Stimulated activated memory B cell treated with anti-CD40 and anti-IgM and Interleukin-4, amounts not matched to agents 10 μg/mL and 1 μg/mL and 100 μg/mL, for 72 hours (primary cell): Measurements from ENCODE around the gene PRPH.
"Not testable (repeated sequence)": the region's sequence is repeated elsewhere in the genome, so short reads cannot be mapped to it uniquely, and the experiment has no call there.

Experiments used
- ATAC-seq: fragments of 150-1000 bp; cut with Tn5 transposase; 2 replicates; pipeline ENCODE4 v1.10.0; 2021
- H3K27ac Mint-ChIP-seq: one replicate; pipeline ENCODE4 v1.8.0; 2022; ENCODE audit warnings: mild to moderate bottlenecking, mixed read lengths
- H3K27me3 Mint-ChIP-seq: one replicate; pipeline ENCODE4 v1.8.0; 2022; ENCODE audit warnings: mixed read lengths
- H3K36me3 Mint-ChIP-seq: one replicate; pipeline ENCODE4 v1.8.0; 2022; ENCODE audit warnings: mixed read lengths
- H3K4me1 Mint-ChIP-seq: one replicate; pipeline ENCODE4 v1.8.0; 2022; ENCODE audit warnings: mixed read lengths
- H3K4me3 Mint-ChIP-seq: one replicate; pipeline ENCODE4 v1.8.0; 2022; ENCODE audit warnings: mild to moderate bottlenecking, moderate library complexity, mixed read lengths
- H3K9me3 Mint-ChIP-seq: one replicate; pipeline ENCODE4 v1.8.0; 2022; ENCODE audit warnings: mixed read lengths

PRPH gene

DNA sequence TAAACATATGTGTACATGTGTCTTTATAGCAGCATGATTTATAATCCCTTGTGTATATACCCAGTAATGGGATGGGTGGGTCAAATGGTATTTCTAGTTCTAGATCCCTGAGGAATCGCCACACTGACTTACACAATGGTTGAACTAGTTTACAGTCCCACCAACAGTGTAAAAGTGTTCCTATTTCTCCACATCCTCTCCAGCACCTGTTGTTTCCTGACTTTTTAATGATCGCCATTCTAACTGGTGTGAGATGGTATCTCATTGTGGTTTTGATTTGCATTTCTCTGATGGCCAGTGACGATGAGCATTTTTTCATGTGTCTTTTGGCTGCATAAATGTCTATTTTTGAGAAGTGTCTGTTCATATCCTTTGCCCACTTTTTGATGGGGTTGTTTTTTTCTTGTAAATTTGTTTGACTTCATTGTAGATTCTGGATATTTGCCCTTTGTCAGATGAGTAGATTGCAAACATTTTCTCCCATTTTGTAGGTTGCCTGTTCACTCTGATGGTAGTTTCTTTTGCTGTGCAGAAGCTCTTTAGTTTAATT lies 15.6 kb downstream of the PRPH start:
- not testable (repeated sequence) for H3K9me3 Mint-ChIP-seq, H3K4me3 Mint-ChIP-seq, H3K27ac Mint-ChIP-seq, H3K36me3 Mint-ChIP-seq, H3K4me1 Mint-ChIP-seq, ATAC-seq
- peaks cover 52% of the 10 kb centered on the region for H3K27me3 Mint-ChIP-seq

DNA sequence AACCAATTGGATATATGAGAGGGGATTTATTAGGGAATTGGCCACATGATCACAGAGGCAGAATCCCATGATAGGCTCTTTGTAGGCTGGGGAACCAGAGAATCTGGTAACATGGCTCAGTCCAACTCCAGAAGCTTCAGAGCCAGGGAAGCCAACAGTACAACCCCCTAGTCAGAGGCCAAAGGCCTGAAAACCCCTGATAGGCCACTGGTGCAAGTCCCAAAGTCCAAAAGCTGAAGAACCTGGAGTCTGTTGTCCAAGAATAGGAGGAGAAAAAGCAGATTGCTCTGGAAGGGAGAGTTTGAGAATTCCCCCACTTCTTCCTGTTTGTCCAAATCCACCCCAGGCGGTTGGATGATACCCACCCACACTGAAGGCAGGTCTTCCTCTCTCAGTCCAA lies 19.9 kb downstream of the PRPH start:
- Mint-ChIP-seq H3K4me1 (no peaks in the 10 kb centered on the region), H3K4me3 (no peak overlapping the region), H3K27ac (no peak overlapping the region), H3K9me3 (no peaks in the 10 kb centered on the region), H3K36me3 (no peaks in the 10 kb centered on the region), H3K27me3 (peaks cover 16% of the 10 kb centered on the region)
- no peak for ATAC-seq

- H3K36me3 Mint-ChIP-seq, ATAC-seq, H3K4me1 Mint-ChIP-seq, H3K9me3 Mint-ChIP-seq, H3K27me3 Mint-ChIP-seq, H3K27ac Mint-ChIP-seq, H3K4me3 Mint-ChIP-seq: not testable (repeated sequence)
Observed at GRCh38 chr12:49317118-49317517, 22.2 kb downstream of the PRPH start.

DNA sequence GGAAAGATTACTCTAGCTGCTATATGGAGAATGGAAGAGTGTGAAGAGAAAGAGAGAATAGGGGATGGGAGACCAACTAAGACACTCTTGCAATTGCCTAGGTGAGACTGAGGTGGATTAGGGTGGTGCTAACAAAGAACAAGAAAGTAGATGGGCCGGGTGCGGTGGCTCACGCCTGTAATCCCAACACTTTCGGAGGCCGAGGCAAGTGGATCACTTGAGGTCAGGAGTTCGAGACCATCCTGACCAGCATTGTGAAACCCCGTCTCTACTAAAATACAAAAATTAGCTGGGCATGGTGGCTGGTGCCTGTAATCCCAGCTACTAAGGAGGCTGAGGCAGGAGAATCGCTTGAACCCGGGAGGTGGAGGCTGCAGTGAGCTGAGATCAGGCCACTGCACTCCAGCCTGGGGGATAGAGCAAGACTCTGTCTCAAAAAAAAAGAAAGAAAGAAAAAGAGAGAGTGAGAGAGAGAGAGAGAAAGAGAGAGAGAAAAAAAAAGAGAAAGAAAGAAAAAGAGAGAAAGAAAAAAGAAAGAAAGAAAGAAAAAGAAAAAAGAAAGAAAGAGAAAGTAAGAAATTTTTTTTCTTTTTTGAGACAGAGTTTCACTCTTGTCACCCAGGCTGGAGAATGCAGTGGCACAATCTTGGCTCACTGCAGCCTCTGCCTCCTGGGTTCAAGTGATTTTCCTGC lies 25.6 kb downstream of the PRPH start:
- Mint-ChIP-seq H3K4me3 (peak overlapping the region; percentile 22), H3K4me1 (peaks cover 21% of the 10 kb centered on the region)
- not testable (repeated sequence) for H3K27me3 Mint-ChIP-seq, ATAC-seq, H3K9me3 Mint-ChIP-seq, H3K27ac Mint-ChIP-seq, H3K36me3 Mint-ChIP-seq

GRCh38 chr12:49322367-49322707 lies 27.4 kb downstream of the PRPH start:
- Mint-ChIP-seq H3K36me3 (no peaks in the 10 kb centered on the region), H3K4me1 (peaks cover 21% of the 10 kb centered on the region), H3K9me3 (no peaks in the 10 kb centered on the region), H3K27ac (peak overlapping the region; percentile 73), H3K27me3 (no peaks in the 10 kb centered on the region), H3K4me3 (peak overlapping the region; percentile 89)
- no peak for ATAC-seq

- no peaks in the 10 kb centered on the region for H3K27me3 Mint-ChIP-seq
- H3K27ac Mint-ChIP-seq = peak within 1 kb of the TSS; percentile 73
- H3K4me1 Mint-ChIP-seq = peaks cover 21% of the 10 kb centered on the region
- H3K9me3 Mint-ChIP-seq = no peaks in the 10 kb centered on the region
- no peaks in the 10 kb centered on the region for H3K36me3 Mint-ChIP-seq
- H3K4me3 Mint-ChIP-seq = peak within 1 kb of the TSS; percentile 89
- peak; percentile 99 for ATAC-seq
Observed at GRCh38 chr12:49322708-49323523, 28.0 kb downstream of the PRPH start, which contains the start of gene TROAP. Gene TROAP (plus strand): TSS chr12:49323255. CDS start chr12:49323609, 354 bp downstream.

- ATAC-seq = no peak
- Mint-ChIP-seq H3K27me3 (no peaks in the 10 kb centered on the region), H3K4me1 (peaks cover 21% of the 10 kb centered on the region), H3K9me3 (no peaks in the 10 kb centered on the region), H3K36me3 (no peaks in the 10 kb centered on the region), H3K27ac (peak overlapping the region; percentile 73), H3K4me3 (peak overlapping the region; percentile 89)
Observed at GRCh38 chr12:49323524-49324097, 28.7 kb downstream of the PRPH start.

- Mint-ChIP-seq H3K36me3 (no peaks in the 10 kb centered on the region), H3K9me3 (no peaks in the 10 kb centered on the region), H3K4me3 (no peak overlapping the region), H3K27me3 (no peaks in the 10 kb centered on the region), H3K4me1 (peaks cover 21% of the 10 kb centered on the region), H3K27ac (no peak overlapping the region)
- ATAC-seq = no peak
Observed at GRCh38 chr12:49325606-49326005, 30.7 kb downstream of the PRPH start.

DNA sequence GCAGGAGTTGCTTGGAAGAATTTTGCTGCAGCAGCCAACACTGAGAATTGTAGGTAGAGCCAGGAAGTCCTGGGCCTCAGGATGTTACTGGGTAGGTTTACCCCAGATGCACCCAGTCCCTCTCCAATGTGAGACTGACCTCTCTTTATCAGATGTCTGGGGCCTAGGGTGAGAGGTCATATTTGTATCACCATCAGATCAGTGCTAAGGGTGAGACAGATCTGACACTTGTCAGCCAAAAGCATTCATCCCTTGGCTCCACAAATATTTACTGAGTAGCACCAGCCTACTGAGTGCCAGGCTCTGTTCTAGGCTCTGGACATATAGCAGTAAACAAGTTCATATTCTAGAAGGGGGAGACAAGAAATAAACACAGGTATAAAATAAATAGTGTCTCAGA lies 32.4 kb downstream of the PRPH start:
- Mint-ChIP-seq H3K9me3 (no peaks in the 10 kb centered on the region), H3K4me1 (peaks cover 20% of the 10 kb centered on the region), H3K36me3 (no peaks in the 10 kb centered on the region), H3K4me3 (no peak overlapping the region), H3K27me3 (peaks cover 12% of the 10 kb centered on the region), H3K27ac (no peak overlapping the region)
- no peak for ATAC-seq

DNA sequence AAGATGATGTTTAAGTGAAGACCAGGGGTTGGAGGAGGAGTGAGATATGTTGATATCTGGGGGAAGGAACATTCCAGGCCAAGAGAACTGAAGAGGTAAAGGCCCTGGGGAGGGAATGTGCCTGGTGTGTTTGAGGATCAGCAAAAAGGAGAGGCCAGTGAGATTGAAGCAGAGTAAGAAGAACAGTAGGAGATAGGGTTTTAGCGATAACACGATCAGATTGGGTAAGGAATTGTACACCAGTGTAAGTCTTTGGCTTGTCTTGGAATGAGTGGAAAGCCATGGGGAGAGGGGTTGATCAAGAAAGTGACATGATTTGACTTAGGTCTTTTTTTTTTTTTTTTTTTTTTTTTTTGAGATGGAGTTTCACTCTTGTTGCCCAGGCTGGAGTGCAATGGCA lies 32.9 kb downstream of the PRPH start:
- peaks cover 17% of the 10 kb centered on the region for H3K27me3 Mint-ChIP-seq
- H3K36me3 Mint-ChIP-seq = no peaks in the 10 kb centered on the region
- H3K4me1 Mint-ChIP-seq = peaks cover 23% of the 10 kb centered on the region
- no peak overlapping the region for H3K27ac Mint-ChIP-seq
- no peak overlapping the region for H3K4me3 Mint-ChIP-seq
- no peaks in the 10 kb centered on the region for H3K9me3 Mint-ChIP-seq
- ATAC-seq = no peak

- Mint-ChIP-seq H3K27ac (no peak overlapping the region), H3K9me3 (no peaks in the 10 kb centered on the region), H3K4me3 (no peak overlapping the region), H3K36me3 (no peaks in the 10 kb centered on the region), H3K27me3 (peaks cover 23% of the 10 kb centered on the region), H3K4me1 (peaks cover 18% of the 10 kb centered on the region)
- ATAC-seq = no peak
Observed at GRCh38 chr12:49328816-49329215, 33.9 kb downstream of the PRPH start.

- H3K4me1 Mint-ChIP-seq = peaks cover 25% of the 10 kb centered on the region
- H3K36me3 Mint-ChIP-seq = no peaks in the 10 kb centered on the region
- H3K9me3 Mint-ChIP-seq = peaks cover 3% of the 10 kb centered on the region
- ATAC-seq = no peak
- no peak overlapping the region for H3K4me3 Mint-ChIP-seq
- H3K27me3 Mint-ChIP-seq = peaks cover 34% of the 10 kb centered on the region
- H3K27ac Mint-ChIP-seq = no peak overlapping the region
Observed at GRCh38 chr12:49330032-49330619, 35.2 kb downstream of the PRPH start.

DNA sequence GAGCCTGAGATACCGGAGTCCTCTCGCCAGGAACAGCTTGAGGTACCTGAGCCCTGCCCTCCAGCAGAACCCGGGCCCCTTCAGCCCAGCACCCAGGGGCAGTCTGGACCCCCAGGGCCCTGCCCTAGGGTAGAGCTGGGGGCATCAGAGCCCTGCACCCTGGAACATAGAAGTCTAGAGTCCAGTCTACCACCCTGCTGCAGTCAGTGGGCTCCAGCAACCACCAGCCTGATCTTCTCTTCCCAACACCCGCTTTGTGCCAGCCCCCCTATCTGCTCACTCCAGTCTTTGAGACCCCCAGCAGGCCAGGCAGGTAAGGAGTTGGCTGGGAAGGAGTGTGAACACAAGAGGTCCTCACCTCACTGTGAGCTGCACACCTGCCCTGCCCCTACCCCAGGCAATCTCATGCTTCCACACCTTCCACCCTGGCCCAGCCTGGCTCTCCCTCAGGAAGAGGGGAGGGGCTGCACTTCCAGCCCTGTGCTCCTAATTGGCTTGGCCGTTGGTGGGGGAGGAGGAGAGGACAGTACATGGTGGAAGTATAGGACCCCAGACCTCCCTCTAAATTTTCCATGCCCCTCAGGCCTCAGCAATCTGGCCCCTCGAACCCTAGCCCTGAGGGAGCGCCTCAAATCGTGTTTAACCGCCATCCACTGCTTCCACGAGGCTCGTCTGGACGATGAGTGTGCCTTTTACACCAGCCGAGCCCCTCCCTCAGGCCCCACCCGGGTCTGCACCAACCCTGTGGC lies 35.9 kb downstream of the PRPH start:
- ATAC-seq = no peak
- H3K27me3 Mint-ChIP-seq = peaks cover 41% of the 10 kb centered on the region

DNA sequence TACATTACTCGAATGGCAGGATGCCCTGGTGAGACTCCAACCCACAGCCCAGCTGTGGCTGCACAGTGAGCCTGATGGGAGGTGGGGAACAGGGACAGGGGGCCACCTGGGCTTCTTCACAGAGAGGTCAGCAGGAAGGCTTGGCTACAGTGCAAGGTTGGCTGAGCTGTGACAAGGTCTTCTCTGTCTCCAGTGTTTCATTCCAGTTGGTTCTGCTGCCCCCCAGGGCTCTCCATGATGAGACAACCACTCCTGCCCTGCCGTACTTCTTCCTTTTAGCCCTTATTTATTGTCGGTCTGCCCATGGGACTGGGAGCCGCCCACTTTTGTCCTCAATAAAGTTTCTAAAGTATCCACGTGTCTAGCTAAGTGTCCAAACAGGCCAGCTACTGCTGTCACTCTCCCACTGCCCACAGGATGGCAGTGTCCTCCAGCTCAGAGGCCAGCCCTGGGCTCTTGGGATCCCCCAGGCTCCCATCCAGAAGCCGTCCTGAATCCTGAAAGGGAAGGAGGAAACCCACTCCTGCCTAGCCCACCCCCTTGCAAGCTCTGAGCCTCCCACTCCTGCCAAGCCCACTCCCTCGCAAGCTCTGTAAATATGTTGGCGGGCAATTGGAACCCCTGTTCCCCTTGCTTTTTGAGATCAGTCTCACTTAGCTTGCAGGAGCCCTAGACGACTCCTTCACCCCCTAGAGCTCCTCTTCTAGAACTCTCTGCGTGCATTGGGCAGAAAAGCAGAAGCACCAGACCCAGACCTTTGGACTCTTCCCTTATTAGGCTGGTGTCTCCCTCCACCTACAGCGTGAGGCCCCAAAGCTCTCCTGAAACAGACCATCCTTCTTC lies 36.7 kb downstream of the PRPH start:
- H3K9me3 Mint-ChIP-seq = peaks cover 3% of the 10 kb centered on the region
- peaks cover 43% of the 10 kb centered on the region for H3K27me3 Mint-ChIP-seq
- H3K27ac Mint-ChIP-seq = no peak overlapping the region
- ATAC-seq = no peak
- peaks cover 26% of the 10 kb centered on the region for H3K4me1 Mint-ChIP-seq
- no peak overlapping the region for H3K4me3 Mint-ChIP-seq
- H3K36me3 Mint-ChIP-seq = no peaks in the 10 kb centered on the region

More for the DNA sequence above, 35.9 kb downstream of the PRPH start:
- Mint-ChIP-seq H3K36me3 (no peaks in the 10 kb centered on the region), H3K27ac (no peak overlapping the region), H3K4me3 (no peak overlapping the region), H3K4me1 (peaks cover 25% of the 10 kb centered on the region), H3K9me3 (peaks cover 3% of the 10 kb centered on the region)
